ENCODE results near the gene C1QTNF3.

The C1QTNF3 gene

DNA sequence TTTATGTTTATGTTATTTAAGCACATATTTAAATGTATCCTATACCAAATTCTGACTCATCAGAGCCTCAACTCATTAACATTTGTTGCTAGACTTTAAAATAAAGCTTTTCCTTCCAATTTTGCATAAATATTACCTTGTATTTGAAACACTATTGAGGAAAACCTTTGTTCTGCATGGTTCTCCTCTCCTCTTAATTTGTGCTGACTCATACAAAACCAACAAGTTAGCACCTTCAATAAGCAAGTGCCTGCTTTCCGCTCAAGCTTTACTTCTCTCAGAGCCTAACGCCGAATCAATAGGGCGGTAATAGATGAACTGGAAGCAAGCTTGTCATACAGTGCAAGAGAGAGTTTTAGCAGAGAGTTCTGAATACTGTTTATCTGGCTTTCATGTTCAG, 43.0 kb downstream of the C1QTNF3 start:
- Mint-ChIP-seq H3K36me3 (peaks cover 3% of the 10 kb centered on the region), H3K4me1 (peaks cover 8% of the 10 kb centered on the region), H3K27me3 (no peaks in the 10 kb centered on the region)

DNA sequence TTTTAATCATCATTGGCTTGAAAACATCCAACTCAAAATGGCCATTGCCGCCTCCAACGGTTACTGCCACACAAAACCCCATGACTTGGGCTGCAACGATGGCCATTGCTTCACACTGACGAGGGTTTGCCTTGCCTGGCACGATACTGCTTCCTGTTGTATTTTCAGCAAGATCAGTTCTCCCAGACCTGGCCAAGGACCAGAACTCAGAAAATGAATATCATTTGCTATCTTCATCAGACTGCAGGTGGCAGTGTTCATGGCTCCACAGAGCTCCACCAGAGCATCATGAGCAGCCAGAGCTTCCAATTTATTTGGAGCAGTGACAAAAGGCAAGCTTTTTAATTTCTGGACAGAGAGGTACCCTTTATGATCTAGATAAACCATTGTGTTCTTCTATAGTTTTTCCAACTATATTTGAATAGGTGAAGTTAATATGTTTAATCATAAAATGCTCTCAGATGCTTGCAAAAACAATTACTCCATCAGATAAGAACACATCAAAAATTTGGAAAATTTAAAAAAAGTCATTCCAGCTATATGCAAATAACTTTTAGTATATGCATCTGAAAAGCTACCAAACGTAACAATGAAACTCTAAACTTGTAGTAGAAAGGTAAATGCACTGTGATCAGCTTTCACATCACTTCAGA, 45.6 kb downstream of the C1QTNF3 start:
- peaks cover 5% of the 10 kb centered on the region for H3K4me1 Mint-ChIP-seq
- H3K27ac Mint-ChIP-seq = no peak overlapping the region
- H3K9me3 Mint-ChIP-seq = no peaks in the 10 kb centered on the region
- peaks cover 5% of the 10 kb centered on the region for H3K36me3 Mint-ChIP-seq
- no peak overlapping the region for H3K4me3 Mint-ChIP-seq
- H3K27me3 Mint-ChIP-seq = no peaks in the 10 kb centered on the region

More for the DNA sequence above, 43.0 kb downstream of the C1QTNF3 start:
- Mint-ChIP-seq H3K9me3 (no peaks in the 10 kb centered on the region), H3K4me3 (no peak overlapping the region), H3K27ac (no peak overlapping the region)

- H3K4me1 Mint-ChIP-seq = peaks cover 5% of the 10 kb centered on the region
- H3K4me3 Mint-ChIP-seq = no peak overlapping the region
- H3K36me3 Mint-ChIP-seq = peaks cover 5% of the 10 kb centered on the region
- H3K27ac Mint-ChIP-seq = no peak overlapping the region
- H3K9me3 Mint-ChIP-seq = no peaks in the 10 kb centered on the region
- no peaks in the 10 kb centered on the region for H3K27me3 Mint-ChIP-seq
Observed at GRCh38 chr5:33995865-33996264, 47.1 kb downstream of the C1QTNF3 start.

DNA sequence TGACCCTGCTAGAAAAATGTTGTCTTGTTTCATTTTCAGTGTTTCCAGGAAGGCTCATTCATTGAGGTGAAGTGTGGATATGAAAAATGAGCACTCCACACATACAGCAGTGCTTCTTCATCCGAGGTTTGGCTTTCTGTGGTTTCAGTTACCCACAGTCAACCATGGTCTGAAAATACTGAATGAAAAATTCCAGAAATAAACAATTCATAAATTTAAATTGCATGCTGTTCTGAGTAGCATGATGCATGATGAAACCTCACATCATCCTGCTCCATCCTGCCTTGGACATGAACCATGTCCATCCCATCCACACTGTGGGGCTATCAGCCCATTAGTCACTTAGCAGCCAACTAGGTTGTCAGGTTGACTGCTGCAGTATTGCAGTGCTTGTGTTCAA, 48.2 kb downstream of the C1QTNF3 start:
- Mint-ChIP-seq H3K9me3 (no peaks in the 10 kb centered on the region), H3K27me3 (no peaks in the 10 kb centered on the region), H3K4me1 (peaks cover 5% of the 10 kb centered on the region), H3K4me3 (no peak overlapping the region), H3K27ac (no peak overlapping the region), H3K36me3 (peaks cover 5% of the 10 kb centered on the region)

DNA sequence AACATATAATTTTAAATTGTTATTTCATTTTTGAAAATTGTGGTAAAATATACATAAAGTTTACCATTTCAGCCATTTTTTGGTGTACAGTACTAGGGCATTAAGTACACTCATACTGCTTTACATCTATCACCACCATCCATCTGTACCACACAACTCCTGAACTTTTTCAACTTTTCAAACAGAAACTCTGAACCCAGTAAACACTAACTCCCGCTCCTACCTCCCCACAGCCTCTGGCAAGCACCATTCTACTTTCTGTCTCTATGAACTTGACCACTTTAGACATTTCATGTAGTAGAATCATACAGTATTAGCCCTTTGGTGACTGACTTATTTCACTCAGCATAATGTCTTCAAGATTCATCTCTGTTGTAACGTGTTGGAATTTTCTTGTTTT, 50.1 kb downstream of the C1QTNF3 start:
- Mint-ChIP-seq H3K36me3 (peaks cover 15% of the 10 kb centered on the region), H3K27ac (no peak overlapping the region), H3K4me1 (peaks cover 5% of the 10 kb centered on the region), H3K4me3 (no peak overlapping the region), H3K27me3 (no peaks in the 10 kb centered on the region), H3K9me3 (no peaks in the 10 kb centered on the region)

- no peak overlapping the region for H3K27ac Mint-ChIP-seq
- H3K36me3 Mint-ChIP-seq = peaks cover 10% of the 10 kb centered on the region
- no peaks in the 10 kb centered on the region for H3K27me3 Mint-ChIP-seq
- H3K9me3 Mint-ChIP-seq = no peaks in the 10 kb centered on the region
- H3K4me1 Mint-ChIP-seq = no peaks in the 10 kb centered on the region
- H3K4me3 Mint-ChIP-seq = no peak overlapping the region
Observed at GRCh38 chr5:33985447-33985846, 57.6 kb downstream of the C1QTNF3 start.

GRCh38 chr5:33984671-33985124, 58.3 kb downstream of the C1QTNF3 start, which contains the start of gene SLC45A2:
Gene SLC45A2, minus strand, starts transcription at chr5:33984693. Its CDS starts 110 bp downstream, at chr5:33984583.
- Mint-ChIP-seq H3K27ac (no peak within 1 kb of the TSS), H3K4me3 (no peak within 1 kb of the TSS), H3K4me1 (no peaks in the 10 kb centered on the region), H3K9me3 (no peaks in the 10 kb centered on the region), H3K27me3 (no peaks in the 10 kb centered on the region), H3K36me3 (peaks cover 10% of the 10 kb centered on the region)

GRCh38 chr5:33984178-33984577, 58.8 kb downstream of the C1QTNF3 start:
- H3K9me3 Mint-ChIP-seq = no peaks in the 10 kb centered on the region
- H3K27me3 Mint-ChIP-seq = no peaks in the 10 kb centered on the region
- H3K4me1 Mint-ChIP-seq = no peaks in the 10 kb centered on the region
- H3K4me3 Mint-ChIP-seq = no peak overlapping the region
- H3K27ac Mint-ChIP-seq = no peak overlapping the region
- H3K36me3 Mint-ChIP-seq = peaks cover 7% of the 10 kb centered on the region

DNA sequence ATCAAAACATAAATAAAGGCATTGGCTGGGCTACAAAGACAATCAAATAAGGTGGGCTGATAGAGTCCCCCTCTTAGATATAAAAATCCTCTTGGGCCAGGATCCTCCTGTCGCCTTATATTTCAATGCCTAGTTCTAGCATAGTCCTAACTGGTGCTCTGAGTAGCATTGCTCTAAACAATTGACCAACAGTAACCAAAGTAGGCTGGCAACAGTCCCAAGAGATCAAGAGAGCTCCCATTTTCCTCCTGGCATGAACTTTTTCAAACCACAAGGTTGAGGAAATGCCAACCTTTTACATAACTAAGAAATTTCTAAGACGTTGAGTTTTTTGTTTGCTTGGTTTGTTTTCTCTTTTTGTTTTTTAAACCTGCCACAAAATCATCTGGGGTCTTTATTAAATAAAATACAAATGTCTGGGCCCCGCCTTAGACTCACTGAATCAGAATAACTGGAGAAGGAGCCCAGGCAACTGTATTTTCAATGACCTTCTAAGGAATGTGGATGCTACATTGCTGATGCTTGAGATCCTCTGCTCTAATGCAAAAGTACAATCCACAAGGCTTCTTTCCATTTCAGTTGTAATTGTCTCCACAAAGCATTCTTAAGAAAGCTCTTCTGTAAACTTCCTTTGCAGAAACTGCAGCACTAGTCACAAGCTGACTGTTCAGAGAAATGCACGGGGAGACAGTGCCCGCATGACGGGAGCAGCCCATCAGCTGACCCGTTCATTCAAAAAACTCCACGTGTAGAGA, 61.4 kb downstream of the C1QTNF3 start:
- Mint-ChIP-seq H3K4me3 (no peak overlapping the region), H3K4me1 (no peaks in the 10 kb centered on the region), H3K36me3 (no peaks in the 10 kb centered on the region), H3K27me3 (no peaks in the 10 kb centered on the region), H3K9me3 (no peaks in the 10 kb centered on the region), H3K27ac (no peak overlapping the region)

GRCh38 chr5:33980030-33980429, 63.0 kb downstream of the C1QTNF3 start:
- no peak overlapping the region for H3K4me3 Mint-ChIP-seq
- no peak overlapping the region for H3K27ac Mint-ChIP-seq
- no peaks in the 10 kb centered on the region for H3K27me3 Mint-ChIP-seq
- no peaks in the 10 kb centered on the region for H3K36me3 Mint-ChIP-seq
- no peaks in the 10 kb centered on the region for H3K9me3 Mint-ChIP-seq
- no peaks in the 10 kb centered on the region for H3K4me1 Mint-ChIP-seq

DNA sequence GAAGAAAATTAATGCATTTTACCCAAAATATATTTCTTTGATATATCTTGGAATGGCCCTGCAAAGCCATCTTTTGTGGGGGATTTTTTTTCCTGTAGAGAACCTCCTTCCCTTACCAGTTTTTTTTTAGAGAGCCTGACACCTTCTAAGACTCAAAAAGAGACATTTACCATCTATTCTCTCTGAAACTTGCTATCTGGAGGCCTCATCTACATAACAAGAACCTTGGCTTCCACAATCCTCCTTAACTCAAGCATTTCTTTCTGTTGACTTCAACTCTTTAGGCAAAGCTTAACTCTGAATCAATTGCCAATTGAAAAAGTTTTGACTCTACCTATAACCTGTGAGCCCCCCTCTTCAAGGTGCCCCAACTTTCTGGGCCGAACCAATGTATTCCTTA, 64.7 kb downstream of the C1QTNF3 start:
- no peaks in the 10 kb centered on the region for H3K9me3 Mint-ChIP-seq

GRCh38 chr5:33976307-33976706, 66.7 kb downstream of the C1QTNF3 start:
- Mint-ChIP-seq H3K4me1 (peaks cover 11% of the 10 kb centered on the region), H3K36me3 (no peaks in the 10 kb centered on the region), H3K27me3 (no peaks in the 10 kb centered on the region), H3K4me3 (no peak overlapping the region), H3K27ac (no peak overlapping the region), H3K9me3 (no peaks in the 10 kb centered on the region)

More for the DNA sequence above, 64.7 kb downstream of the C1QTNF3 start:
- H3K4me1 Mint-ChIP-seq = peaks cover 4% of the 10 kb centered on the region
- H3K4me3 Mint-ChIP-seq = no peak overlapping the region
- no peak overlapping the region for H3K27ac Mint-ChIP-seq
- no peaks in the 10 kb centered on the region for H3K36me3 Mint-ChIP-seq
- H3K27me3 Mint-ChIP-seq = no peaks in the 10 kb centered on the region

GRCh38 chr5:33975852-33976251, 67.2 kb downstream of the C1QTNF3 start:
- Mint-ChIP-seq H3K4me3 (no peak overlapping the region), H3K27ac (no peak overlapping the region), H3K4me1 (peaks cover 11% of the 10 kb centered on the region), H3K36me3 (no peaks in the 10 kb centered on the region), H3K27me3 (no peaks in the 10 kb centered on the region), H3K9me3 (no peaks in the 10 kb centered on the region)

DNA sequence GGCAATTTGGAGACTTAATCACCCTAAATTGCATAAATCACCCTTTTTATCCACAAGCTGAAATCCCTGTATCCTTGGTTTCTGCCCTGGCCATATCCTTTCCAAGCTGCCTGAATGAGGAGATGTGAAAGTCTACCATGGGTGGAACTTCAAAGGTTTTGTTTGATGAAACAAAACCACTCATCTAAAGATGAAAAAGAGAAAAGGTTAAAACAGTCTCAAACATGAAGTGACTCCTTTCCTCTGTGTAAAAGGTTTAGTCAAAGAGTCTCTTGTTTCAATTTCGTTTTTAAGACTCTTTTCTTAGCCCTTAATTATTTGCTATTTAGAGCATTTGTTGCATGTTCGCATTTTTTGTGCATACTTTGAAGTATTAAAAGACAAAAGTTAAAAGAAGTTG, 69.7 kb downstream of the C1QTNF3 start:
- Mint-ChIP-seq H3K4me1 (peaks cover 11% of the 10 kb centered on the region), H3K9me3 (no peaks in the 10 kb centered on the region), H3K36me3 (no peaks in the 10 kb centered on the region), H3K27me3 (no peaks in the 10 kb centered on the region), H3K27ac (no peak overlapping the region), H3K4me3 (no peak overlapping the region)

- no peak overlapping the region for H3K27ac Mint-ChIP-seq
- H3K4me3 Mint-ChIP-seq = no peak overlapping the region
- peaks cover 18% of the 10 kb centered on the region for H3K4me1 Mint-ChIP-seq
- H3K36me3 Mint-ChIP-seq = no peaks in the 10 kb centered on the region
- no peaks in the 10 kb centered on the region for H3K9me3 Mint-ChIP-seq
- H3K27me3 Mint-ChIP-seq = no peaks in the 10 kb centered on the region
Observed at GRCh38 chr5:33969572-33970452, 73.2 kb downstream of the C1QTNF3 start.
